Endodermal cell (in vitro differentiated cells): ENCODE data around the gene YEATS4. TPM values are rescaled to one million over a fixed set of nuclear protein-coding genes. Genes with fewer than 3 reads are reported as not detected.

Experiments used
- DNase-seq: peaks from one replicate; pipeline ENCODE4 v3.0.0-alpha.2; 2017
- H3K27ac ChIP-seq: 2 replicates; pipeline ENCODE4 v1.5.1; 2013; ENCODE audit warnings: mild to moderate bottlenecking, low read depth, low read length, moderate library complexity
- H3K27me3 ChIP-seq: 2 replicates; pipeline ENCODE4 v1.6.1; 2013; ENCODE audit warnings: mild to moderate bottlenecking, low read length, moderate library complexity; ENCODE audit not compliant: insufficient read depth, control insufficient read depth, poor library complexity, severe bottlenecking
- H3K36me3 ChIP-seq: 2 replicates; pipeline ENCODE4 v1.7.0; 2013; ENCODE audit warnings: mild to moderate bottlenecking, low read length, moderate library complexity; ENCODE audit not compliant: control insufficient read depth, insufficient read depth
- H3K4me1 ChIP-seq: one replicate; pipeline ENCODE4 v1.7.0; 2013; ENCODE audit warnings: low read length; ENCODE audit not compliant: control insufficient read depth, insufficient read depth
- H3K4me3 ChIP-seq: 2 replicates; pipeline ENCODE4 v1.5.1; 2013; ENCODE audit warnings: mild to moderate bottlenecking, low read length, moderate library complexity
- H3K9ac ChIP-seq: 2 replicates; pipeline ENCODE4 v1.6.1; 2013; ENCODE audit warnings: mild to moderate bottlenecking, low read length, moderate library complexity; ENCODE audit not compliant: poor library complexity, severe bottlenecking; ENCODE audit errors: extremely low read depth
- H3K9me3 ChIP-seq: 2 replicates; pipeline ENCODE4 v1.6.1; 2013; ENCODE audit warnings: mild to moderate bottlenecking, low read length, moderate library complexity; ENCODE audit not compliant: control insufficient read depth
- H3K27ac Mint-ChIP-seq: 2 replicates; pipeline ENCODE4 v1.8.0; 2020; ENCODE audit warnings: mixed read lengths
- H3K27me3 Mint-ChIP-seq: 2 replicates; pipeline ENCODE4 v1.8.0; 2021; ENCODE audit warnings: mild to moderate bottlenecking, mixed read lengths; ENCODE audit not compliant: insufficient read depth
- H3K36me3 Mint-ChIP-seq: 2 replicates; pipeline ENCODE4 v1.8.0; 2020; ENCODE audit warnings: low read depth, mixed read lengths
- H3K4me1 Mint-ChIP-seq: 2 replicates; pipeline ENCODE4 v1.8.0; 2020; ENCODE audit warnings: mixed read lengths
- H3K4me3 Mint-ChIP-seq: 2 replicates; pipeline ENCODE4 v1.8.0; 2020; ENCODE audit warnings: mild to moderate bottlenecking, moderate library complexity, mixed read lengths
- H3K9me3 Mint-ChIP-seq: 2 replicates; pipeline ENCODE4 v1.8.0; 2020; ENCODE audit warnings: mild to moderate bottlenecking, mixed read lengths
- CTCF ChIP-seq: fragments of 200-600 bp; sonication (generic); conservative IDR thresholded peaks from 2 replicates; pipeline ENCODE4 v1.5.0; 2021; ENCODE audit warnings: antibody characterized with exemption, mild to moderate bottlenecking
- WGBS, 2 experiments: methylation state at CpG; one replicate each; pipeline versions ENCODE4 v1.1.5 to v1.1.7; 2013; ENCODE audit warnings: missing lambda C conversion rate in 2 of 2, mixed read lengths in 1 of 2; ENCODE audit not compliant: insufficient coverage in 1 of 2, insufficient read length in 1 of 2; 5-methylcytosine and 5-hydroxymethylcytosine counted together
- total RNA-seq, 2 donors: library from RNA; stranded (reverse); fragmentation: NEBNext Ultra II Directional in 1 of 2; extraction: Animal tissue kit (Norgen Biotek cat#: 25700) in 1 of 2; gene quantifications; 2 replicates in 1 of 2; 3 replicates in 1 of 2; pipeline ENCODE4 v1.2.1, GENCODE V29; 2021

Gene YEATS4
- total RNA-seq, 2 donors from 2014 or later, result 37.0 to 40.9 TPM

- H3K9ac ChIP-seq, result no peak overlapping the region
- no peak for DNase-seq
- peaks cover 8% of the 10 kb centered on the region for H3K4me1 Mint-ChIP-seq
- no peaks in the 10 kb centered on the region for H3K9me3 ChIP-seq
- H3K27me3 Mint-ChIP-seq, result no peaks in the 10 kb centered on the region
- H3K4me1 ChIP-seq, result no peaks in the 10 kb centered on the region
- no peaks in the 10 kb centered on the region for H3K27me3 ChIP-seq
- peaks cover 2% of the 10 kb centered on the region for H3K9me3 Mint-ChIP-seq
- H3K36me3 ChIP-seq, result peaks cover 58% of the 10 kb centered on the region
- 94 to 100% methylated on average over 1 of the region's 2 CpGs for WGBS, 2 experiments
- no peak overlapping the region for H3K4me3 ChIP-seq
- TF ChIP-seq CTCF, result no peak
- no peak overlapping the region for H3K27ac ChIP-seq
- no peak overlapping the region for H3K27ac Mint-ChIP-seq
- peaks cover 50% of the 10 kb centered on the region for H3K36me3 Mint-ChIP-seq
- H3K4me3 Mint-ChIP-seq, result no peak overlapping the region
Measured at GRCh38 chr12:69386921-69387320, 27.4 kb downstream of the YEATS4 start.

- Mint-ChIP-seq H3K36me3 (peaks cover 46% of the 10 kb centered on the region), H3K27ac (no peak overlapping the region)
- H3K9me3 ChIP-seq, result no peaks in the 10 kb centered on the region
Measured at GRCh38 chr12:69388371-69388770, 28.8 kb downstream of the YEATS4 start.

GRCh38 chr12:69389831-69390230 lies 30.3 kb downstream of the YEATS4 start:
- Mint-ChIP-seq H3K9me3 (no peaks in the 10 kb centered on the region), H3K27me3 (no peaks in the 10 kb centered on the region), H3K27ac (no peak overlapping the region), H3K4me1 (no peaks in the 10 kb centered on the region), H3K4me3 (no peak overlapping the region), H3K36me3 (peaks cover 43% of the 10 kb centered on the region)
- H3K4me3 ChIP-seq, result no peak overlapping the region
- no peak for DNase-seq
- no peaks in the 10 kb centered on the region for H3K27me3 ChIP-seq
- TF ChIP-seq CTCF, result no peak
- H3K4me1 ChIP-seq, result no peaks in the 10 kb centered on the region
- no CpG with 5 or more reads among the region's 1 CpG for WGBS, 2 experiments
- no peaks in the 10 kb centered on the region for H3K9me3 ChIP-seq
- peaks cover 51% of the 10 kb centered on the region for H3K36me3 ChIP-seq
- no peak overlapping the region for H3K9ac ChIP-seq
- H3K27ac ChIP-seq, result no peak overlapping the region

More at GRCh38 chr12:69388371-69388770, 28.8 kb downstream of the YEATS4 start:
- peaks cover 4% of the 10 kb centered on the region for H3K4me1 Mint-ChIP-seq
- no peaks in the 10 kb centered on the region for H3K27me3 ChIP-seq
- TF ChIP-seq CTCF, result peak; percentile 64
- no peak for DNase-seq
- H3K9me3 Mint-ChIP-seq, result no peaks in the 10 kb centered on the region
- H3K4me1 ChIP-seq, result no peaks in the 10 kb centered on the region
- no peak overlapping the region for H3K9ac ChIP-seq
- 95 to 100% methylated on average over 1 of the region's 1 CpG for WGBS, 2 experiments
- H3K4me3 Mint-ChIP-seq, result no peak overlapping the region
- H3K4me3 ChIP-seq, result no peak overlapping the region
- H3K27me3 Mint-ChIP-seq, result no peaks in the 10 kb centered on the region
- H3K36me3 ChIP-seq, result peaks cover 56% of the 10 kb centered on the region
- no peak overlapping the region for H3K27ac ChIP-seq
